Stimulated activated naive CD8-positive, alpha-beta T cell treated with anti-CD3 and anti-CD28 coated beads, Interleukin-15, Interleukin-2, amounts not matched to agents 100 U/mL and 50 U/mL, for 24 hours (primary cell): Measurements from ENCODE around the gene LRBA.
"Not testable (repeated sequence)": the region's sequence is repeated elsewhere in the genome, so short reads cannot be mapped to it uniquely, and the experiment has no call there.

Experiments
- ATAC-seq: fragments of 150-1000 bp; cut with Tn5 transposase; one replicate; pipeline ENCODE4 v1.10.0; 2021
- DNase-seq: peaks from one replicate; pipeline ENCODE4 v3.0.0; 2021

Gene LRBA

GRCh38 chr4:150742930-150743329 lies 272.2 kb downstream of the LRBA start:
- ATAC-seq, DNase-seq: not testable (repeated sequence)

- DNase-seq (no peak), ATAC-seq (no peak)
These were observed 275.5 kb downstream of the LRBA start for GRCh38 chr4:150739591-150739990.

- no peak for DNase-seq
These were observed 289.0 kb downstream of the LRBA start for GRCh38 chr4:150725957-150726523.

GRCh38 chr4:150723727-150724411 lies 291.2 kb downstream of the LRBA start:
- ATAC-seq (no peak), DNase-seq (no peak)

More at GRCh38 chr4:150725957-150726523, 289.0 kb downstream of the LRBA start:
- no peak for ATAC-seq

GRCh38 chr4:150722908-150723362 lies 292.1 kb downstream of the LRBA start:
- DNase-seq (no peak), ATAC-seq (no peak)

- DNase-seq (no peak), ATAC-seq (no peak)
These were observed 294.0 kb downstream of the LRBA start for GRCh38 chr4:150720973-150721518.

- no peak for DNase-seq
These were observed 297.1 kb downstream of the LRBA start for GRCh38 chr4:150717952-150718351.

GRCh38 chr4:150714462-150715438 lies 300.3 kb downstream of the LRBA start:
- ATAC-seq: no peak
- no peak for DNase-seq

More at GRCh38 chr4:150717952-150718351, 297.1 kb downstream of the LRBA start:
- ATAC-seq: no peak

- ATAC-seq (no peak), DNase-seq (no peak)
These were observed 301.8 kb downstream of the LRBA start for GRCh38 chr4:150713251-150713650.

- DNase-seq: no peak
- ATAC-seq: no peak
These were observed 304.2 kb downstream of the LRBA start for GRCh38 chr4:150710770-150711375.

GRCh38 chr4:150708004-150708403 lies 307.1 kb downstream of the LRBA start:
- no peak for ATAC-seq
- no peak for DNase-seq

- DNase-seq: no peak
- no peak for ATAC-seq
These were observed 315.5 kb downstream of the LRBA start for GRCh38 chr4:150699599-150699998.

GRCh38 chr4:150695162-150695561 lies 319.9 kb downstream of the LRBA start:
- DNase-seq (no peak), ATAC-seq (no peak)

- no peak for DNase-seq
- ATAC-seq: no peak
These were observed 320.6 kb downstream of the LRBA start for GRCh38 chr4:150694438-150694837.

- no peak for ATAC-seq
These were observed 331.2 kb downstream of the LRBA start for GRCh38 chr4:150683775-150684350.

GRCh38 chr4:150682126-150682525 lies 333.0 kb downstream of the LRBA start:
- no peak for ATAC-seq
- DNase-seq: no peak

More at GRCh38 chr4:150683775-150684350, 331.2 kb downstream of the LRBA start:
- DNase-seq: no peak

- DNase-seq (no peak), ATAC-seq (no peak)
These were observed 334.0 kb downstream of the LRBA start for GRCh38 chr4:150681063-150681462.

GRCh38 chr4:150680651-150681050 lies 334.4 kb downstream of the LRBA start:
- ATAC-seq: no peak
- no peak for DNase-seq

GRCh38 chr4:150679765-150680343 lies 335.2 kb downstream of the LRBA start:
- DNase-seq: no peak
- ATAC-seq: no peak

GRCh38 chr4:150679018-150679764 lies 335.9 kb downstream of the LRBA start:
- ATAC-seq: no peak

More at GRCh38 chr4:150679018-150679764, 335.9 kb downstream of the LRBA start:
- DNase-seq: no peak
